Inflammatory macrophage treated with lipopolysaccharide for 1 hour (primary cell): ENCODE measurements around the gene PCDHGB3.
"Not testable (repeated sequence)": the region's sequence is repeated elsewhere in the genome, so short reads cannot be mapped to it uniquely, and the experiment has no call there.

Experiments
- DNase-seq, 2 donors: peaks; one replicate each; pipeline ENCODE4 v3.0.0-alpha.2; 2020 to 2022

The PCDHGB3 gene

DNA sequence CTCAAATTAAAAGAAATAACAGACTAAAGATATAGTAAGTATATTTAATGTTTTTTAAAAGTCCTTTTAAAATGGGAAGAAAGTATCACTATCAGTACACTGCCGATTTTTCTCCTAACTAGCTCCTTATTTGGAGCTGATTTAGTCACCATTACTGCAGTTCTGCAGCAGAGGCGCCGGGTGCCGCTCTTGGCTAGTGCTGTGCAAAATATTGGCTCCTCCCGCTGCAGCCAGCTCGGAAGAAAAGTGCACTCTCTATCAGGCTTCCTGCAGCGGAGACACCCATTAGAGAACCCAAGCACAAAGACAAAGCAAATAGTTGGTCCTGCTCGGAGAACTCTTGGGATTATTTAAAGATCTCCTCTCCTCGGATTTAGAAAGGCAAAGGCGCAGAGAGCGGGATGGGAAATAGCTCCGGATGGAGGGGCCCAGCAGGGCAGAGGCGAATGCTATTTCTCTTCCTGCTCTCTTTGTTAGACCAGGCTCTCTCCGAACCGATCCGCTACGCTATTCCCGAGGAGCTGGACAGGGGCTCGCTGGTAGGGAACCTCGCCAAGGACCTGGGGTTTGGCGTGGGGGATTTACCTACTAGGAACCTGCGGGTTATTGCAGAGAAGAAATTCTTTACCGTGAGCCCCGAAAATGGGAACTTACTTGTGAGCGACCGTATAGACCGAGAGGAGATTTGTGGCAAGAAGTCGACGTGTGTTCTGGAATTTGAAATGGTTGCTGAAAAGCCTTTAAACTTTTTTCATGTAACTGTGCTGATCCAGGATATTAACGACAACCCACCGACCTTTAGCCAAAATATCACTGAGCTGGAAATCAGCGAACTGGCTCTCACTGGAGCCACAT, at the start of gene PCDHGB3:
Gene PCDHGB3 (plus strand): TSS at position 249 of the 855 bp plus-strand sequence. CDS start 153 bp downstream, at position 402.
- DNase-seq, result peak in 1 of 2 donors; percentile 25

DNA sequence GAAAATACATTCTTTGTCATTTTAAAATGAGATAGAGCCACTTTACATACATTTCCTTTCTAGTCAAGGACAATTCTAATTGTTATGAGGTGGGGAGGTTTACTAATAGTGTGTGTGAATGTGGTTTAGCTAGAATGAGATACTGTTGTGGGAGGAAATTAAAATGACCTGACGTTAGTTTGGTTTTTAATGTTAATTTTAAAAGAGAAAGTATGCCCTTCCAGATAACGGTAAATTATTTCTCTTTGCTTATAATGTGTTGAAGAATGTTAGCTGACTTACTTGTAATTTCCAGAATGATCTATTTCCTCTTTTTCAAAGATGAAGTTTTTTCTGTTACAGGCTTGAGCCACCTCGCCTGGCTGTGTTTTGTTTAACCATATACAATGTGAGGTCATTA, 47.8 kb upstream of the PCDHGB3 start:
- DNase-seq, result no peak

DNA sequence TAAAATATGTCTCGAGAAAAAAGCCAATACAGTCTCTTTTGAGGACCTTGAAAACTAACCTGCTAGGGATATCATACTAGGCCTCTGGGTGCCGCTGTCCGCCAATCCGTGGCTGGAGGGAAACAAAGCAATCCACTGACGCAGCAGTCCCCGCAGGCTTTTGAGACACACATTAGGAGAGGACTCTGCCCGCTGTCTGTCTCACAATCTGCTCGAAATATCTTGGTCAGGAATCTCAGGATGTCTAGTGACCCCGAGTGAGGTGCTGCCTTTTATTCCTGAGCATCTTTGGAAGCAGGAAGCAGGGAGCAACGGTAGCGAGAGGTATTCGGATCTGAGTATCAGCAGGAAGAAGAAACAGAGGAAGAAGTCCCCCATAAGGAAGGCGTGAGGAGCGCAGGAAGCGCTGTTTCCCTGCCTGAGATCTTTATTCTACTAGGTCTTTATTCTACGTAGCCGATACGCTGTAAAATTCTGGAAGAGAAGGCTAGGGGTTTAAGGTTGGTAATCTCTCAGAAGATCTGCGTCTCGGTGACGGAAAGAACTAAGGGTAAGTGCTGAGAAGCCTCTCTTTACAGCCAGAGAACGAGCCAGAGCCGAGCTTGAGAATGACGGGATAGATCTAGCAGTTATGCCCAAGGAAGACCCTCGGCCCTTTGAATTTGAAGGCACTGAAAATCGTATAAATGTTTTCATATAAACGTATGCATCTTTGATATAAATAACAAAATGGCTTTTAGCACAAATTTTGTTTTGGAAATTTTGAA, 43.8 kb upstream of the PCDHGB3 start:
- peak; percentile 22 to 44 for DNase-seq

DNA sequence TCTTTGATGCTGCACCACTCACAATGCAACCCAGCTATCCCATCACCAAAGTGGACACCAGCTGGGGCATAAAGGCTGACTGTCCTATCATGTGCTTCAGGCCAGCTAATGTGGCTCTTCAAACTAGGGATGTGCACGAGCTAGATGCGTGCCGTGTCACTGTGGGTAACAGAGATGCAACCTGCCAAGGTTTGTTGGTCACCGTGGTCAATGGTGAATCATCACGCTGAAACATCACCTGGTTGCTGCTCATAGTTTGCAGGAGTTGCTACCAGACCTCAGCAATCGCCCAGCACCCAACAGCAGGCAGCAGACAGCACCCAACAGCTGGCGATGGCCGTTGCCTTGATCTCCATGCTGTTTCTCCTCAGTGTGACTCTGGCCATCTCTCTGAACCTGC, 41.8 kb upstream of the PCDHGB3 start:
- DNase-seq, result no peak

DNA sequence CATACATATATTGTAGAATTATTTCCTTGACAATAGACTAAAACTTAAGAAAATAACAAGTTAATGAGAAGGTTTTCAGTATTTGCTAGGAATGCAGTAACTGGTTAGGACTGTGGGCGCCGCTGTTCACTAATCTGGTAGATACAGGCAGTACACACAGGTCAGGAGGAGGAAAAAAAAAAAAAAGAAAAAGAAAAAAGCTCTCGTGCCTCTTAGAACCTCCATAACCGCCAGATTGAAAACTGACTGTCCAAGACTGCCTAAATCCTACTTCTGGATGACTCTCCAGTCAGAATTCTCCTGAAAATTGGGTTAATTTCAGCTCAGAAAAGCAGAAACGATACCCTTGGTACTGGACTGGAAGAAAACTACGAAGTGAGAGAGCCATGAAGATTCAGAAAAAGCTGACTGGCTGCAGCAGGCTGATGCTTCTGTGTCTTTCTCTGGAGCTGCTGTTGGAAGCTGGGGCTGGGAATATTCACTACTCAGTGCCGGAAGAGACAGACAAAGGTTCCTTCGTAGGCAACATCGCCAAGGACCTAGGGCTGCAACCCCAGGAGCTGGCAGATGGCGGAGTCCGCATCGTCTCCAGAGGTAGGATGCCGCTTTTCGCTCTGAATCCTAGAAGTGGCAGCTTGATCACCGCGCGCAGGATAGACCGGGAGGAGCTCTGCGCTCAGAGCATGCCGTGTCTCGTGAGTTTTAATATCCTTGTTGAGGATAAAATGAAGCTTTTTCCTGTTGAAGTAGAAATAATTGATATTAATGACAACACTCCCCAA, 39.6 kb upstream of the PCDHGB3 start, which contains the start of gene PCDHGA1:
Gene PCDHGA1 (plus strand): TSS at position 216 of the 782 bp plus-strand sequence.
- no peak for DNase-seq

DNA sequence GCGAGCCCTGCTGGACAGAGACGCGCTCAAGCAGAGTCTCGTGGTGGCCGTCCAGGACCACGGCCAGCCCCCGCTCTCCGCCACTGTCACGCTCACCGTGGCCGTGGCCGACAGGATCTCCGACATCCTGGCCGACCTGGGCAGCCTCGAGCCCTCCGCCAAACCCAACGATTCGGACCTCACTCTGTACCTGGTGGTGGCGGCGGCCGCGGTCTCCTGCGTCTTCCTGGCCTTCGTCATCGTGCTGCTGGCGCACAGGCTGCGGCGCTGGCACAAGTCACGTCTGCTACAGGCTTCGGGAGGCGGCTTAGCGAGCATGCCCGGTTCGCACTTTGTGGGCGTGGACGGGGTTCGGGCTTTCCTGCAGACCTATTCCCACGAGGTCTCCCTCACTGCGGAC, 37.5 kb upstream of the PCDHGB3 start:
- not testable (repeated sequence) for DNase-seq

DNA sequence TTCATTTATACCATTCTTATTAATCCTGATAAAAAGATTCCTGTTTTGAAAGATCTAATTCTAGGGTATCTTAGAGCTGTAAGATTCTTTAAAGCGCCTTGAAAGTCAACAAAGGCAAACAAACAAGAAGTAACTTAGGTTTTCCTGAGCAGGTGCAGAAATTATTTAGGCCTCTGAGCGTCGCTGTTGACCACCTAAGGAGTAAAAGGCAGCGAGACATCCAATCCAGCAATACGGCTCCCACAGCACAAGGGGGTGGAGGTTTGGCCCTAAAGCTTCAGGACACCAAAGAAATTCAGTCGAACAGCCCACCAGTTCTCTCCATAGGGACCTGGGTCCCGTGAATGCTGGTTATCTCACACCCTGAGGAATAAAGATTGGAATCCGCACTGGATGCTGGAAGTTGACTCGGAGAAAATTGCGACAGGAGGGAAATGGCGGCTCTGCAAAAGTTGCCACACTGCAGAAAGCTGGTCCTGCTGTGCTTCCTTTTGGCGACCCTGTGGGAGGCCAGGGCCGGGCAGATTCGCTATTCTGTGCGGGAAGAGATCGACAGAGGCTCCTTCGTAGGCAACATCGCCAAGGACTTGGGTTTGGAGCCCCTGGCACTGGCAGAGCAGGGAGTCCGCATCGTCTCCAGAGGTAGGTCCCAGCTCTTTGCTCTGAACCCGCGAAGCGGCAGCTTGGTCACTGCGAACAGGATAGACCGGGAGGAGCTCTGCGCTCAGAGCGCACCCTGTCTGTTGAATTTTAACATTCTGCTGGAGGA, 31.3 kb upstream of the PCDHGB3 start, which contains the start of gene PCDHGA2:
Gene PCDHGA2 (plus strand): TSS at position 223 of the 769 bp plus-strand sequence.
- DNase-seq, result no peak

DNA sequence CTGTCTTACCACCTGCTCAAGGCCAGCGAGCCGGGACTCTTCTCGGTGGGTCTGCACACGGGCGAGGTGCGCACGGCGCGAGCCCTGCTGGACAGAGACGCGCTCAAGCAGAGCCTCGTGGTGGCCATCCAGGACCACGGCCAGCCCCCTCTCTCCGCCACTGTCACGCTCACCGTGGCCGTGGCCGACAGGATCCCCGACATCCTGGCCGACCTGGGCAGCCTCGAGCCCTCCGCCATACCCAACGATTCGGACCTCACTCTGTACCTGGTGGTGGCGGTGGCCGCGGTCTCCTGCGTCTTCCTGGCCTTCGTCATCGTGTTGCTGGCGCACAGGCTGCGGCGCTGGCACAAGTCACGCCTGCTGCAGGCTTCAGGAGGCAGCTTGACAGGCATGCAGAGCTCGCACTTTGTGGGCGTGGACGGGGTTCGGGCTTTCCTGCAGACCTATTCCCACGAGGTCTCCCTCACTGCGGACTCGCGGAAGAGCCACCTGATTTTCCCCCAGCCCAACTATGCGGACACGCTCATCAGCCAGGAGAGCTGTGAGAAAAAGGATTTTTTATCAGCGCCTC, 29.2 kb upstream of the PCDHGB3 start:
- DNase-seq, result not testable (repeated sequence)

DNA sequence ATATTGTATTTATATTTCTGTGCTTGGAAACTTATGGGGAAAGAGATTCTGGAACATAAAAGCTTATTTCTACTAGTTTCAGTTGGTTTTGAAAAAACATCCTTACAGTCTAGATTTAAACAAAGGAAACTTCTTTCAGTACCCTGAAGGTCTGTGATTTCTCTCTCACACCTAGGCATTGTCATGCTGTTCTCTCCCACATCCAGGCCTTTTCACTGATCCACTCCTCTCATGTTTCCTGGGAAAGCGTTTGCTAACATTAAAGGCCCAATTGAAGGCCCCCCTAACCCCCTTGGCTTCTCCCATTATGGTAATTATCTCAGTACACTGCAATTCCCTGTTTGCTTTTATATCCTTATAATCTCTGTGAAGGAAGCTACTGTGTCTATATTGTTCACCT, 27.3 kb upstream of the PCDHGB3 start:
- DNase-seq, result no peak

DNA sequence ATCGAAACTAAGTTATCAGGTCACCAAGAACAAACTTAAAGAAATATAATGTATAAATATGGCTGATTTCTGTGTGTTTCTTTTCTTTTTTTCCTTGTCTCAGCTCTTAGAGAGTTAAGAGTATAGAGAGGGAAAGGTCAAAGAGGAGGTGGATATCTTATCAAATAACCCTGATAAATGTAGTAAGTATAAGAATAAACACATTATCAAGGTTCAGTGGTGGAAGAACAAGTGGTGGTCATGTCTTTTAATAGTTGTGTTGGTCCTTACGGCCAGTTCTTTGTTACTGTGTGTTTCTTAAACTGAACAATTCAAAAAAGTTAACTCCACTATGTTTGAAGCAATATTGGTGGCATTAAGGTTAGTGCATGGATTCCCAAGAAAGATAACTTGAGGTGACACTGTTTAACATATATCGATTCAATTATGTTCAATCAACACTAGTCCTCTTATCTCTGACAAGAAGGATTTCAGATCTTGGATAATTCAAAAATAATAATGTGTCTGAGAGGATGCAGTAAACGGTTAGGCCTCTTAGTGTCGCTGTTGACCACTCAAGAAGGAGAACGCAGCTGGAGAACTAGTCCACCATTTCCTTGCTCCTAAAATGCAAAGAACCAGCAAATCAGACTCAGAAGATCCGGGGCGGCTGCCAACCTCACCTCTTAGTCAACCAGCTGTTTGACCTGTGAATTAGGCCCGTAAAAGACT, 26.6 kb upstream of the PCDHGB3 start, which contains the start of gene PCDHGA3:
Gene PCDHGA3 (plus strand): TSS at position 588 of the 711 bp plus-strand sequence. CDS start 205 bp downstream, outside the sequence.
- DNase-seq, result peak; percentile 9 to 10

DNA sequence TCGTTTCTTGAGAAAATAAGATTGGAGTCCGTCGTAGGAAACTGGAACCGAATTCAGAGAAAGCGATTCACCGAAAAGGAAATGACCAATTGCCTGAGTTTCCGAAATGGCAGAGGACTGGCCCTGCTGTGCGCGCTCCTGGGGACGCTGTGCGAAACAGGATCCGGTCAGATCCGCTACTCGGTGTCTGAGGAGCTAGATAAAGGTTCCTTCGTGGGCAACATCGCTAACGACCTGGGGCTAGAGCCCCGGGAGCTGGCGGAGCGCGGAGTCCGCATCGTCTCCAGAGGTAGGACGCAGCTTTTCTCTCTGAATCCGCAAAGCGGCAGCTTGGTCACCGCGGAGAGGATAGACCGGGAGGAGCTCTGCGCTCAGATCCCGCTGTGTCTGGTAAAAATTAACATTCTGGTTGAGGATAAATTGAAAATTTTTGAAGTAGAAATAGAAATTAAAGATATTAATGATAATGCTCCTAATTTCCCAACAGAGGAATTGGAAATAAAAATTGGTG, 26.0 kb upstream of the PCDHGB3 start:
- DNase-seq, result no peak

DNA sequence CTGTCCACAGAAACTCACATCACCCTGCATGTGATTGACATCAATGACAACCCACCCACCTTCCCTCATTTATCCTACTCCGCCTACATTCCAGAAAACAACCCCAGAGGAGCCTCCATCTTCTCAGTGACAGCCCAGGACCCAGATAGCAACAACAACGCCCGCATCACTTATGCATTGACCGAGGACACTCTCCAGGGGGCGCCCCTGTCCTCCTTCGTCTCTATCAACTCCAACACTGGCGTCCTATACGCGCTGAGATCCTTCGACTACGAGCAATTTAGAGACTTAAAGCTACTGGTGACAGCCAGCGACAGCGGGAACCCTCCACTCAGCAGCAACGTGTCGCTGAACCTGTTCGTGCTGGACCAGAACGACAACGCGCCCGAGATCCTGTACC, 24.7 kb upstream of the PCDHGB3 start:
- DNase-seq, result no peak

DNA sequence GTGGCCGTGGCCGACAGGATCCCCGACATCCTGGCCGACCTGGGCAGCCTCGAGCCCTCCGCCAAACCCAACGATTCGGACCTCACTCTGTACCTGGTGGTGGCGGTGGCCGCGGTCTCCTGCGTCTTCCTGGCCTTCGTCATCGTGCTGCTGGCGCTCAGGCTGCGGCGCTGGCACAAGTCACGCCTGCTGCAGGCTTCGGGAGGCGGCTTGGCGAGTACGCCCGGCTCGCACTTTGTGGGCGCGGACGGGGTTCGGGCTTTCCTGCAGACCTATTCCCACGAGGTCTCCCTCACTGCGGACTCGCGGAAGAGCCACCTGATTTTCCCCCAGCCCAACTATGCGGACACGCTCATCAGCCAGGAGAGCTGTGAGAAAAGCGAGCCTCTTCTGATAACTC, 24.0 kb upstream of the PCDHGB3 start:
- DNase-seq, result not testable (repeated sequence)

DNA sequence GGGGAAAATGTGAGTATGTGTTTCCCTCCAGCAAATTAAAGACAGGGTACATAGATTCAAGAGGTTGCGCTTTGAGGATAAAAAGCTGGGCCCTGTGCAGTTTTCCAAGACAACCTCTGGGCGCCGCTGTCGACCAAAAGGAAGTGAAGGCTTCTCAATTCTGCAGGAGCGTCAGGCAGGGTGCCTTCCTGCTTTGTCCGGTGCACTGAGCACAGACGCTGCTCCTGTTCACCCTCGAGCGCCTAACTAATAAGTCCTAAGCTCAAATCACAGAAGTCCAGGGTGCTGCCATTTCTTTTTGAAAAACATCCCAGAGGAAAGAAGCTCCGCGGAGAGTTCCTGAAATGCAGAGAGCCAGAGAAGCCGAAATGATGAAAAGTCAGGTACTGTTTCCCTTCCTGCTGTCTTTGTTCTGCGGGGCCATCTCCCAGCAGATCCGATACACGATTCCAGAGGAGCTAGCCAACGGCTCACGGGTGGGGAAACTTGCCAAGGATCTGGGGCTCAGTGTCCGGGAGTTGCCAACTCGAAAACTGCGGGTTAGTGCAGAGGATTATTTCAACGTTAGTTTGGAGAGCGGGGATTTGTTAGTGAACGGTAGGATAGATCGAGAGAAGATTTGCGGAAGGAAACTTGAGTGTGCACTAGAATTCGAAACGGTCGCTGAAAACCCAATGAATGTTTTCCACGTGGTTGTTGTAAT, 20.0 kb upstream of the PCDHGB3 start, which contains the start of gene PCDHGB1:
Gene PCDHGB1 (plus strand): TSS at position 183 of the 703 bp plus-strand sequence. CDS start 162 bp downstream, at position 345.
- DNase-seq, result peak in 1 of 2 donors; percentile 7

DNA sequence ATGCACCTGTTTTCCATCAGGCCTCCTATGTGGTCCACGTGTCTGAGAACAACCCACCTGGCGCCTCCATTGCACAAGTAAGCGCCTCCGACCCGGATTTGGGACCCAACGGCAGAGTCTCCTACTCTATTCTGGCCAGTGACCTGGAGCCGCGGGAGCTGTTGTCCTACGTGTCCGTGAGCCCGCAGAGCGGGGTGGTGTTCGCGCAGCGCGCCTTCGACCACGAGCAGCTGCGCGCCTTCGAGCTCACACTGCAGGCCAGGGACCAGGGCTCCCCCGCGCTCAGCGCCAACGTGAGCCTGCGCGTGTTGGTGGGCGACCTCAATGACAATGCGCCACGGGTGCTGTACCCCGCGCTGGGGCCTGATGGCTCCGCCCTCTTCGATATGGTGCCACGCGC, 18.5 kb upstream of the PCDHGB3 start:
- DNase-seq, result no peak

DNA sequence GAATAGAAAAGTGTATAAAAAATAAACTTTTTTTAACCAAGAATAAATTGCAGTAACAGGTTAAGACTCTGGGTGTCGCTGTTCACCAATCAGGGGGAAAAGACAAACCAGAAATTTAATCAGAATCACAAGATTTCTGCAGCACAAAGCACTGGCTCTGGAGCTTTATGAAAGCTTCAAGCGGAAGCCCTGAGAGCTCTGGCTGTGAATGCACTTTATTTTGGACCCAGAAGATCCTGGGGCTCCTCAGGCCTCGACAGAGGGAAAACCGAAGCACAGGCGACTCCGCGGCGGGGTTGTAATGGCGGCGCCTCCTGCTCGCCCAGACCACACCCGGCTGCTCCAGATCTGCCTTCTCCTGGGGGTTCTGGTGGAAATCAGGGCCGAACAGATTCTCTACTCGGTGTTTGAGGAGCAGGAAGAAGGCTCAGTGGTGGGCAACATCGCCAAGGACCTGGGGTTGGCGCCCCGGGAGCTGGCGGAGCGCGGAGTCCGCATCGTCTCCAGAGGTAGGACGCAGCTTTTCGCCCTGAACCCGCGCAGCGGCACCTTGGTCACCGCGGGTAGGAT, 15.1 kb upstream of the PCDHGB3 start, which contains the start of gene PCDHGA4:
Gene PCDHGA4 (plus strand): TSS at position 122 of the 570 bp plus-strand sequence. CDS start 87 bp downstream, at position 209.
- no peak for DNase-seq

DNA sequence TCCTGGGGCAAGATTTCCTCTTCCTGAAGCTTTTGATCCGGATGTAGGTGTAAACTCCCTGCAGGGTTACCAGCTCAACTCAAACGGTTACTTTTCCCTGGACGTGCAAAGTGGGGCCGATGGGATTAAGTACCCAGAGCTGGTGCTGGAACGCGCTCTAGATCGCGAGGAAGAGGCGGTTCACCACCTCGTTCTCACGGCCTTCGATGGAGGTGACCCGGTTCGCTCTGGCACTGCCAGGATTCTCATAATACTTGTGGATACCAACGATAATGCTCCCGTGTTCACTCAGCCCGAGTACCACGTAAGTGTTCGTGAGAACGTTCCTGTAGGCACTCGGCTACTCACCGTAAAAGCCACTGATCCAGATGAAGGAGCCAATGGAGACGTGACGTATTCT, 14.4 kb upstream of the PCDHGB3 start:
- DNase-seq, result no peak

DNA sequence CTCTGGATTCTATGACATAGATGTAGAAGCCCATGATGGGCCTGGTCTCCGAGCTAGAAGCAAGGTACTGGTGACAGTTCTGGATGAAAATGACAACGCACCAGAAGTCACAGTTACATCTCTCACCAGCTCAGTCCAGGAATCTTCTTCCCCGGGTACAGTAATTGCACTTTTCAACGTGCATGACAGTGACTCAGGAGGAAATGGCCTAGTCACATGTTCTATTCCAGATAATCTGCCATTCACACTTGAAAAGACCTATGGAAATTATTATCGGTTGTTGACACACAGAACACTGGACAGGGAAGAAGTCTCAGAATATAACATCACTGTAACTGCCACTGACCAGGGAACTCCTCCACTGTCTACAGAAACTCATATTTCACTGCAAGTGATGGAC, 13.9 kb upstream of the PCDHGB3 start:
- DNase-seq, result no peak

DNA sequence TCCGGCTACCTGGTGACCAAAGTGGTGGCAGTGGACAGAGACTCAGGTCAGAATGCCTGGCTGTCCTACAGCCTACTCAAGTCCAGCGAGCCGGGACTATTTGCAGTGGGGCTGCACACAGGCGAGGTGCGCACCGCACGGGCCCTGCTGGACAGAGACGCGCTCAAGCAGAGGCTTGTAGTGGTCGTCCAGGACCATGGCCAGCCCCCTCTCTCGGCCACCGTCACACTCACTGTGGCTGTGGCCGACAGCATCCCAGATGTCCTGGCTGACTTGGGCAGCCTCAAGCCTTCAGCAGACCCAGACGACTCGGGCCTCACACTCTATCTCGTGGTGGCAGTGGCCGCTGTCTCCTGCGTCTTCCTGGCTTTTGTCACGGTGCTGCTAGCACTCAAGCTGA, 13.1 kb upstream of the PCDHGB3 start:
- no peak for DNase-seq
